ENCODE results near the gene NEFH.

DNA sequence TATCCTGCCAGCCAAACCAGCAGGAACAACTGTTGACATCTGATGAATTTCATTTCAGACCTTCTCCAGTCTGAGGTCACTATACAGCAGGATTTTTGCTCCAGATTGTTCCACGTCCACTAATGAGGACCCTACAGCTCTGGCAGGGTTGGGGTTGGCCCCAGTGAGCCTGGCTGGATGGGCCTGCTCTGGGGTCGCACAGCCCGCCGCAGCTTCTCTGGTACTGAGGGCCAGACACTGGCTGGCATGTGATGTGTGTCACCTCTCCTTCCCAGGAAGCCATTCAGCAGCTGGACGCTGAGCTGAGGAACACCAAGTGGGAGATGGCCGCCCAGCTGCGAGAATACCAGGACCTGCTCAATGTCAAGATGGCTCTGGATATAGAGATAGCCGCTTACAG lies 5.4 kb downstream of the NEFH start:
- TF ChIP-seq, protein P1, sequence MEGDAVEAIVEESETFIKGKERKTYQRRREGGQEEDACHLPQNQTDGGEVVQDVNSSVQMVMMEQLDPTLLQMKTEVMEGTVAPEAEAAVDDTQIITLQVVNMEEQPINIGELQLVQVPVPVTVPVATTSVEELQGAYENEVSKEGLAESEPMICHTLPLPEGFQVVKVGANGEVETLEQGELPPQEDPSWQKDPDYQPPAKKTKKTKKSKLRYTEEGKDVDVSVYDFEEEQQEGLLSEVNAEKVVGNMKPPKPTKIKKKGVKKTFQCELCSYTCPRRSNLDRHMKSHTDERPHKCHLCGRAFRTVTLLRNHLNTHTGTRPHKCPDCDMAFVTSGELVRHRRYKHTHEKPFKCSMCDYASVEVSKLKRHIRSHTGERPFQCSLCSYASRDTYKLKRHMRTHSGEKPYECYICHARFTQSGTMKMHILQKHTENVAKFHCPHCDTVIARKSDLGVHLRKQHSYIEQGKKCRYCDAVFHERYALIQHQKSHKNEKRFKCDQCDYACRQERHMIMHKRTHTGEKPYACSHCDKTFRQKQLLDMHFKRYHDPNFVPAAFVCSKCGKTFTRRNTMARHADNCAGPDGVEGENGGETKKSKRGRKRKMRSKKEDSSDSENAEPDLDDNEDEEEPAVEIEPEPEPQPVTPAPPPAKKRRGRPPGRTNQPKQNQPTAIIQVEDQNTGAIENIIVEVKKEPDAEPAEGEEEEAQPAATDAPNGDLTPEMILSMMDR (IDR thresholded peaks at IDR 0.05): no peak
- TF ChIP-seq EZH2 (IDR thresholded peaks at IDR 0.05) (no peak), EZH2phosphoT487 (IDR thresholded peaks at IDR 0.05) (no peak)
